Ectodermal cell (in vitro differentiated cells): ENCODE results near the gene NAALADL1.

Experiments
- H3K27ac ChIP-seq: 2 replicates; pipeline ENCODE4 v1.7.0; 2013; ENCODE audit warnings: mild to moderate bottlenecking, low read depth, low read length; ENCODE audit not compliant: insufficient read depth, poor library complexity, severe bottlenecking
- H3K27me3 ChIP-seq: 2 replicates; pipeline ENCODE4 v1.7.0; 2013; ENCODE audit warnings: mild to moderate bottlenecking, low read length; ENCODE audit not compliant: insufficient read depth, control insufficient read depth, poor library complexity, severe bottlenecking
- H3K36me3 ChIP-seq: one replicate; pipeline ENCODE4 v1.7.0; 2013; ENCODE audit warnings: low read length; ENCODE audit not compliant: control insufficient read depth, insufficient read depth
- H3K4me1 ChIP-seq: one replicate; pipeline ENCODE4 v1.7.0; 2013; ENCODE audit warnings: low read length; ENCODE audit not compliant: control insufficient read depth, insufficient read depth
- H3K4me3 ChIP-seq: 2 replicates; pipeline ENCODE4 v1.7.0; 2013; ENCODE audit warnings: low read depth, low read length, control low read depth; ENCODE audit not compliant: insufficient read depth
- H3K9me3 ChIP-seq: 2 replicates; pipeline ENCODE4 v1.7.0; 2013; ENCODE audit warnings: mild to moderate bottlenecking, low read length, moderate library complexity; ENCODE audit not compliant: control insufficient read depth
- WGBS, 2 experiments: methylation state at CpG; one replicate each; pipeline ENCODE4 v1.1.7; 2013; ENCODE audit warnings: missing lambda C conversion rate in 2 of 2; 5-methylcytosine and 5-hydroxymethylcytosine counted together

The NAALADL1 gene

DNA sequence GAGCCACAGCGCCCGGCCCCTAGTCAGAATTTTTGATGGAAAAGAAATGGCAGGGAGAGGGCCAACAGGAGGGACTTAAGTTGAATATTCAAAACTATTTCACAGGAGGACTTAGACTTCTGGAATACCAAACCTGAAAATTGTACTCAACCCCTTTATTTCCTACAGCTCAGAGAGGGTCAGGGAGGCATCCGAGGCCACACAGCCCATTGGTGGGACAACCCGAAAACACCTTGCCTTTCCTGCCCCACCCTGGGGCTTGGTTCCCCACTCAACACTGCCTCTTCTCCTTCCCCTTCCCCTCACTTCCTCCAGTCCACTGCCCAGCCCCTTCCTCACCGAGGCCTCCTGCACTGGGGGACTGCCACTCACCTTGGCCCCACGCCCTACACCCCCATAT is 1.4 kb downstream of the NAALADL1 start:
- H3K4me3 ChIP-seq: no peak overlapping the region
- H3K27me3 ChIP-seq: no peaks in the 10 kb centered on the region
- H3K36me3 ChIP-seq: no peaks in the 10 kb centered on the region
- no peaks in the 10 kb centered on the region for H3K9me3 ChIP-seq
- H3K4me1 ChIP-seq: no peaks in the 10 kb centered on the region
- 90 to 91% methylated on average over 6 of the region's 6 CpGs for WGBS, 2 experiments
- no peak overlapping the region for H3K27ac ChIP-seq

DNA sequence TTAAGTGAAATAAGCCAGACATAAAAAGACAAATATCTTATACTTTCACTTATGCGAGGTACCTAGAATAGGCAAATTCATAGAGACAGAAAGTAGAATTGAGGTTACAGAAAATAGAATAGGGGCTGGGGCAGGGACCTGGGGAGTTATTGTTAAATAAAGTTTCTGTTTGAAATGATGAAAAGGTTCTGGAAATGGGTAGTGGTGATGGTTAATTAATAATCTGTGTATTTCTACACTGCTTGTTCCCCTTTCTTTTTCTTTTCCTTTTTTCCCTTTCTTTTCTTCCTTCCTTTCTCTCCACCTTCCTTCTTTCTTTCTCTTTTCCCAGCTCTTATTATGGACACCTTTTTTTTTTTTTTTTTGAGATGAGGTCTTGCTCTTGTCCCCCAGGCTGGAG is 2.8 kb downstream of the NAALADL1 start:
- Histone ChIP-seq H3K27me3 (no peaks in the 10 kb centered on the region), H3K9me3 (no peaks in the 10 kb centered on the region), H3K4me3 (no peak overlapping the region), H3K27ac (no peak overlapping the region), H3K4me1 (no peaks in the 10 kb centered on the region), H3K36me3 (no peaks in the 10 kb centered on the region)
- 100% methylated on average over 1 of the region's 1 CpG for WGBS, 2 experiments

DNA sequence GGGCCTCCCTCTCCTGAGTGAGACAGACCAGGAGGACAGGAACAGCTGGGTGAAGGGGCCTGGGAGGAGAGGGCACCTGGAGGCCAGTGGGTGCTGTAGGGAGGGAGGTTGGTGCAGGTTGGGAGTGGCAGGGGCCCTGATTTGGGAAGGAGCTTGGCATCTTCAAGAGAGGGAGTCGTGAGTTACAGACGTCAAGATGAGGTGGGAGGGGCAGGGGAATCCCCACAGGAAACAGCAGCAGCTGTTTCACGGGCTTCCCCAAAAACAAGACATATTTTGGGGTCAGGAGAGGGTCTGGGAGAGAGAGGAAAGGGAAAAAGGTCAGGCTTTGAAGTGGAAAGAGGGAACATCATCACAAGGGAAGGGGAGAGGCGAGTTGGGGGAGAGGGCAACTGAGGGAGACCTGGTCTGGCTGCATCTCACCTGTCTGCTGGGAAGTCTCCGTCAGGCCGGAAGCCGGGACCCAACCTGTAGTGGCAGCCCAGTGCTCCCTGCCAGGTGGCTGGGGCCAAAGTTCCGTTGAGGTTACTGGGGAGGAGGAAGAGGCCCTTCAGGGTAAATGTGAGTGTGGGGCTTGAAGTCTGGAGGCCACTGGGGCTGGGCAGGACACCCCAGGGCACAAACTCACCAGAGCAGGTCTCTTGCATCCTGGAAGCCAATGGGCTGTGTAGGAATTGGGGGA is 4.4 kb downstream of the NAALADL1 start:
- no peaks in the 10 kb centered on the region for H3K36me3 ChIP-seq
- H3K4me3 ChIP-seq: no peak overlapping the region
- H3K4me1 ChIP-seq: no peaks in the 10 kb centered on the region
- no peak overlapping the region for H3K27ac ChIP-seq
- WGBS, 2 experiments: 78 to 81% methylated on average over 8 of the region's 8 CpGs
- H3K9me3 ChIP-seq: no peaks in the 10 kb centered on the region
- no peaks in the 10 kb centered on the region for H3K27me3 ChIP-seq

DNA sequence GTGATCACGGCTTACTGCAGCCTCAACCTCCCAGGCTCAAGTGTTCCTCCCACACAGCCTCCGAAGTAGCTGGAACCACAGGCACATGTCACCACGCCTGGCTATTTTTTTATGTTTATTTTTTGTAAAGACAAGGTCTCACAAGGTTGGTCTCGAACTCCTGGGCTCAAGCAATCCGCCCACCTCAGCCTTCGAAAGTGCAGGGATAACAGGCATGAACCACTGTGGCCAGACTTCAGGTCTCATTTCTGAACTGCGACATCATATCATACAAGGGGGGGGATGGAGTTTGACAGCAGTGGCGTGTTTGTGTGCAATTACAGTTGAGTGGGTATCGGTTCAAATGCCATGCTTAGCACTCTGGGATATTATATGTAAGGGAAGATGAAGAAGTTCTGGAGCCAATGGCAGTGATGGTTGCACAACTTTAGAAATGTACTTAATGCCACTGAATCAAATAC is 6.9 kb downstream of the NAALADL1 start:
- no peak overlapping the region for H3K4me3 ChIP-seq
- no peak overlapping the region for H3K27ac ChIP-seq
- WGBS, 2 experiments: 88 to 92% methylated on average over 9 of the region's 9 CpGs
- H3K36me3 ChIP-seq: no peaks in the 10 kb centered on the region
- no peaks in the 10 kb centered on the region for H3K4me1 ChIP-seq
- H3K27me3 ChIP-seq: no peaks in the 10 kb centered on the region
- H3K9me3 ChIP-seq: no peaks in the 10 kb centered on the region

DNA sequence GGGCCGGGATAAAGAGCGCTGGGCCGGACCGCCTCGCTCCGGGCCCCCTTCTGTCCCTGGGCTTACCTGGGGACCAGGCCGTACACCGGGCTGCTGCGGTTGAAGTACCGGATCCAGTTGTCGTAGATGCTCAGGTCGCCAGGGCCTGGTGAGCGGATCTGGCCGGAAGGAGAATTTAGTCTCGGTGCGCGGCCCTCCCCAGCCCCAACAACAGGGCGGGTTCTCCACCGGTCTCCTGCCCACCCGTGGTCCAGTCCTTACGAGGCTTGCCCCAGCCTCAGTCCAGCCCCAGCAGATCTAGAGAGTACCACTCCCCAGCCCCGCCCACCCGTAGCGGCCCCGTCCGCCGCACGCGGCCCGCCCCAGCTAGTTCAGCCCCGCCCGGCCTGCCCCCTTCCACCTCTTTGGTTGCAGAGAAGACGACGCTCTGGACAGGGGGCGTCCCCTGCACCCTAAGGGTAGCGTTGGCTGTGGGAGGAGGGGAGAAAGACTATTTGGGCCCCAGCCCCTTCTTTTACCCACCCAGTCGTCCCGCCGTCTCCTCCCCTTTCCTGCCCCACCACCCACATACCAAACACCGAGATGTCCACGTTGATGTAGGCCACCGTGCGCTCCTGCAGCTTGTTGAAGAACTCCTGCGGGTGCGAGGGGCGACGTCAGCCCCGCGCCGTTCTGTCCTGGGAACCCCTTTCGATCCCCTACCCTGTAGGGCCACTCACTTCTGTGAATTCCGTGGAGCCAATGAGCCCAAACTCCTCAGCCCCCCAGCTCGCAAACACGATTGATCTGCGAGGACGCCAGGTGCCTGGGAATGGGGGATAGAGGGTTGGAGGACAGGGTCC is 10.6 kb downstream of the NAALADL1 start:
- H3K4me1 ChIP-seq: no peaks in the 10 kb centered on the region
- no peaks in the 10 kb centered on the region for H3K9me3 ChIP-seq
- H3K27ac ChIP-seq: no peak overlapping the region
- WGBS, 2 experiments: 87 to 91% methylated on average over 56 of the region's 56 CpGs
- H3K4me3 ChIP-seq: no peak overlapping the region
- peaks cover 4% of the 10 kb centered on the region for H3K36me3 ChIP-seq
- H3K27me3 ChIP-seq: no peaks in the 10 kb centered on the region

DNA sequence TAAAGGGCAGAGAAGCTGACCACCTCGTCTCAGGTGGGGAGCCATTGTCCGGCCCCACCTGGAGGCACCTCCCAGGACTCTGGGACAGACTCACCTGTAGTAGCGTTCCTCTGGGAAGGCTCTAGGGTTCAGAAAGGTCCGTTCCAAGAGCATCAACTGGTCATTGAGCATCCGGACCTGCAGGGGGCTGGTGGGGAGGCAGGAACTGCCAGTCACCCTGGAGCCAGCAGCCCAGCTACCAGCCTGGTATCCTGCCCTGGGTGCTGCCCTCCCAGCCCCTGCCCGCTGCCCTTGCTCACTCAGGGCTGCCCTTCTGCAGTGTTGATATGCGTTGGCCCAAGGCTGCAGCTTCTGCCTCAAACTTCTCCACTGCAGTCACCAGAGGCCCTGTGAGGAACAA is 12.6 kb downstream of the NAALADL1 start:
- Histone ChIP-seq H3K27ac (no peak overlapping the region), H3K27me3 (no peaks in the 10 kb centered on the region), H3K9me3 (no peaks in the 10 kb centered on the region), H3K36me3 (peaks cover 4% of the 10 kb centered on the region), H3K4me3 (no peak overlapping the region), H3K4me1 (no peaks in the 10 kb centered on the region)
- WGBS, 2 experiments: 93% methylated on average over 7 of the region's 7 CpGs

DNA sequence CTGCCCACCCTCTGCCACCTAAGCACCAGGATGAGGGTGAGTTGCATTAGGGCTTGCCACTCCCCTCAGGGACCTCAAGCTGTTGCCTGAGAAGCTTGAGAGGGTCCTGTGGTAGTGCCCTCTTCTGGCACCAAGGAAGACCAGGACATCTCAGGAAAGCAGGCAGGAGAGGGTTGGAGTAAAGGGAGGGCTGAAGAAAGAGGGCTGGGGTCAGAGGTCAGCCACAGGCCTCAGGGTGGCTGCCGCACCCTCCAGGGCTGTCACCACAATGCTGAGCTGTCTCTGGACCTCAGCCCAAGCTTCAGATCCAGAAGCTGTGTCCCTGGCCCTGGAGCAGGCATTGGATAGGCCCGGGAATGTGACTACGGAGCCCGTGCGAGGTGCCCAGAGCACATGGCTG is 13.3 kb downstream of the NAALADL1 start:
- Histone ChIP-seq H3K4me3 (no peak overlapping the region), H3K36me3 (peaks cover 4% of the 10 kb centered on the region), H3K4me1 (no peaks in the 10 kb centered on the region), H3K9me3 (no peaks in the 10 kb centered on the region), H3K27me3 (no peaks in the 10 kb centered on the region), H3K27ac (no peak overlapping the region)
- 93 to 94% methylated on average over 5 of the region's 5 CpGs for WGBS, 2 experiments

DNA sequence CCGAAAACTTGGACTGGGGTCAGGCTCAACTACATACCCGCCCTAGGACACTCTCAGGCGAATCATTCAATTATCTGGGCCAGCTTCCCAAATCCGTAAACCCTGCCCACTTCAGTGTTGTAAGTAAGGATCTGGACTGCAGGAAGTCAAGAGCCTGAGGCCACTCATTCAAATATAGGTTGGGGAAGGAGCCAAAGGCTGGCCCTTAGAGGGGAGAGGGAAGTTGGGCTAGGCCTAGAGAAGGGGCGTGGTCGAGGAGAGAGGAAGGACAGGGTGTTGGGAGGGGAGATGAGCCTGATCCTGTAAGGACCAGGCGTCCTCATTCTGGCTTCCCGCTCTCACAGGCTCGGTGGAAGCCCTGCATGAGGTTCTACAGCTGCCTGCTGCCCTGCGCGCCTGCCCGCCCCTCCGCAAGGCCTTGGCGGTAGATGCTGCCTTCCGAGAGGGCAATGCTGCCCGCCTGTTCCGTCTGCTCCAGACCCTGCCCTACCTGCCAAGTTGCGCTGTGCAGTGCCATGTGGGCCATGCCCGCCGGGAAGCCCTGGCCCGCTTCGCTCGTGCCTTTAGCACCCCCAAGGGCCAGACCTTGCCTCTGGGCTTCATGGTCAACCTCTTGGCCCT is 14.4 kb downstream of the NAALADL1 start:
- 95 to 97% methylated on average over 23 of the region's 23 CpGs for WGBS, 2 experiments
- Histone ChIP-seq H3K4me1 (no peaks in the 10 kb centered on the region), H3K27ac (no peak overlapping the region), H3K27me3 (no peaks in the 10 kb centered on the region), H3K4me3 (no peak overlapping the region), H3K36me3 (peaks cover 4% of the 10 kb centered on the region), H3K9me3 (no peaks in the 10 kb centered on the region)

DNA sequence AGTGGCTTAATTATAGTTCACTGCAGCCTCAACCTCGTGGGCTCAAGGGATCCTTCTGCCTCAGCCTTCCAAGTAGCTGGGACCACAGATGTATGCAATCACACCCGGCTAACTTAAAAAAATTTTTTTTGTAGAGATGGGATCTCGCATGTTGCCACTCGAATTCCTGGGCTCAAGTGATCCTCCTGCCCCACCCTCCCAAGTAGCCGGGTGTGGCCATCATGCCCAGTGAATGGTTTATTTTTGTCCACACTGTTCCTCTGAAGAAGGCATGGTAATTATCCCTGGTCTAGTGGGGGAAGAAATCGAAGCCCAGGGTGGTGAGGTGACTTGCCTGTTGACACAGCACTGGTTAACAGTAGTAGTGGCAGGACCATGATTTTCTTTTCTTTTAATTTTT is 15.5 kb downstream of the NAALADL1 start:
- Histone ChIP-seq H3K27ac (no peak overlapping the region), H3K36me3 (peaks cover 4% of the 10 kb centered on the region), H3K4me1 (no peaks in the 10 kb centered on the region), H3K4me3 (no peak overlapping the region), H3K9me3 (no peaks in the 10 kb centered on the region), H3K27me3 (no peaks in the 10 kb centered on the region)
- WGBS, 2 experiments: 92 to 96% methylated on average over 6 of the region's 6 CpGs
